Gastrocnemius medialis (tissue), 4 donors: ENCODE results near the gene TAS1R1. TPM values are rescaled to one million over a fixed set of nuclear protein-coding genes. Genes with fewer than 3 reads are reported as not detected.

Experiments used
- ATAC-seq, 2 donors: fragments of 150-250 bp; one replicate each; pipeline ENCODE4 v1.9.1; 2016
- DNase-seq, 2 donors: peaks; one replicate each; pipeline ENCODE4 v3.0.0-alpha.2; 2019
- H3K27ac ChIP-seq, 4 donors: fragments of 200-600 bp; sonication (generic); 1 replicate in 1 of 4; 2 replicates in 3 of 4; pipeline ENCODE4 v1.5.1; 2016 to 2018; ENCODE audit warnings: mild to moderate bottlenecking in 2 of 4, moderate library complexity in 1 of 4
- H3K27me3 ChIP-seq, 3 donors: fragments of 200-600 bp; sonication (generic) in 2 of 3; 1 replicate in 1 of 3; 2 replicates in 2 of 3; pipeline versions ENCODE4 v1.5.1 to v1.6.0; 2016 to 2019; ENCODE audit warnings: mild to moderate bottlenecking in 1 of 3, moderate library complexity in 1 of 3
- H3K36me3 ChIP-seq, 2 donors: fragments of 200-600 bp; sonication (generic) in 1 of 2; one replicate each; pipeline ENCODE4 v1.5.1; 2017 to 2018
- H3K4me1 ChIP-seq, 2 donors: fragments of 200-600 bp; sonication (generic) in 1 of 2; one replicate each; pipeline ENCODE4 v1.5.1; 2016 to 2017; ENCODE audit warnings: mild to moderate bottlenecking in 2 of 2
- H3K4me3 ChIP-seq, 4 donors: fragments of 200-600 bp; sonication (generic) in 3 of 4; 1 replicate in 1 of 4; 2 replicates in 3 of 4; pipeline ENCODE4 v1.5.1; 2016 to 2019; ENCODE audit warnings: mild to moderate bottlenecking in 2 of 4
- H3K9me3 ChIP-seq, 3 donors: fragments of 200-600 bp; sonication (generic) in 2 of 3; 1 replicate in 1 of 3; 2 replicates in 2 of 3; pipeline ENCODE4 v1.5.1; 2016 to 2019
- CTCF ChIP-seq, 5 experiments: fragments of 450-650 bp in 3 of 5; fragments of 200-600 bp in 2 of 5; sonication (generic) in 2 of 5; IDR thresholded peaks in 4 of 5; conservative IDR thresholded peaks in 1 of 5; 1 replicate in 4 of 5; 2 replicates in 1 of 5; pipeline ENCODE4 v1.5.1; 2016 to 2019; ENCODE audit warnings: antibody characterized with exemption in 5 of 5, mild to moderate bottlenecking in 3 of 5, moderate library complexity in 3 of 5
- POLR2A ChIP-seq, 2 donors: fragments of 450-650 bp; IDR thresholded peaks; one replicate each; pipeline ENCODE4 v1.6.1; 2017; ENCODE audit warnings: antibody characterized with exemption in 2 of 2, mild to moderate bottlenecking in 2 of 2, moderate library complexity in 2 of 2
- in situ Hi-C, 4 donors: fragments of 200-750 bp; cut with MboI; loops; one replicate each; pipeline versions ENCODE4 v1.15.0 to v1.8.0; 2017; ENCODE audit warnings: low sequenced_read_pairs in 4 of 4
- intact Hi-C: fragments of 100-400 bp; cut with DNase I; formaldehyde crosslinking; loops from one replicate; pipeline ENCODE4 v1.15.1; 2023; ENCODE audit warnings: low total_unique reads
- total RNA-seq, 4 donors: library from RNA; depleted of rRNA; stranded (reverse); fragments of >200 nt; gene quantifications; one replicate each; pipeline versions ENCODE4 v1.1.0 to v1.2.3, GENCODE V29; 2016

Gene TAS1R1
- total RNA-seq, 4 donors from 2014 or later, result not detected

GRCh38 chr1:6588128-6588892 is 33.2 kb downstream of the TAS1R1 start:
- Histone ChIP-seq H3K27me3 (no peaks in the 10 kb centered on the region), H3K27ac (peak overlapping the region; percentile 98 to 100 (median 100)), H3K9me3 (no peaks in the 10 kb centered on the region), H3K36me3 (peaks cover 0 to 20% of the 10 kb centered on the region in 2 donors), H3K4me3 (no peak overlapping the region), H3K4me1 (peaks cover 59 to 85% of the 10 kb centered on the region in 2 donors)
- no peak for ATAC-seq
- intact Hi-C loops (no loop called here), in situ Hi-C loops (loop anchor here in 1 of 4 donors (10.0 kb wide), 1 partner anchor 46 kb away; no protein-coding TSS in a partner anchor)
- no peak for TF ChIP-seq POLR2A (IDR thresholded peaks at IDR 0.05)
- peak in 1 of 5 experiments; percentile 12 for TF ChIP-seq CTCF (IDR thresholded peaks at IDR 0.05 in 4 of 5, conservative IDR thresholded peaks at IDR 0.05 in 1 of 5)
- DNase-seq, result peak in 1 of 2 donors; percentile 24

GRCh38 chr1:6588893-6589520 is 33.9 kb downstream of the TAS1R1 start:
- no peaks in the 10 kb centered on the region for H3K9me3 ChIP-seq
- H3K4me1 ChIP-seq, result peaks cover 66 to 92% of the 10 kb centered on the region in 2 donors
- ATAC-seq, result peak; percentile 30 to 52
- in situ Hi-C loops, result loop anchor here in 1 of 4 donors (10.0 kb wide), 1 partner anchor 46 kb away; no protein-coding TSS in a partner anchor
- TF ChIP-seq POLR2A (IDR thresholded peaks at IDR 0.05) (peak; percentile 48 to 49), CTCF (IDR thresholded peaks at IDR 0.05 in 4 of 5, conservative IDR thresholded peaks at IDR 0.05 in 1 of 5) (no peak)
- DNase-seq, result peak; percentile 58 to 83
- no peak overlapping the region for H3K4me3 ChIP-seq
- H3K27ac ChIP-seq, result peak overlapping the region; percentile 98 to 100 (median 100)
- peaks cover 0 to 27% of the 10 kb centered on the region in 2 donors for H3K36me3 ChIP-seq
- H3K27me3 ChIP-seq, result no peaks in the 10 kb centered on the region
- intact Hi-C loops, result no loop called here

- no peak overlapping the region for H3K4me3 ChIP-seq
- H3K27me3 ChIP-seq, result no peaks in the 10 kb centered on the region
- peaks cover 77 to 93% of the 10 kb centered on the region in 2 donors for H3K4me1 ChIP-seq
- no peak for DNase-seq
- H3K9me3 ChIP-seq, result no peaks in the 10 kb centered on the region
- TF ChIP-seq POLR2A (IDR thresholded peaks at IDR 0.05) (no peak), CTCF (IDR thresholded peaks at IDR 0.05 in 4 of 5, conservative IDR thresholded peaks at IDR 0.05 in 1 of 5) (no peak)
- ATAC-seq, result no peak
- H3K36me3 ChIP-seq, result peaks cover 0 to 37% of the 10 kb centered on the region in 2 donors
- H3K27ac ChIP-seq, result peak overlapping the region; percentile 98 to 100 (median 100)
- in situ Hi-C loops, result no loop called here
- intact Hi-C loops, result no loop called here
Observed at GRCh38 chr1:6590046-6590445, 34.9 kb downstream of the TAS1R1 start.

GRCh38 chr1:6591222-6591621 is 36.1 kb downstream of the TAS1R1 start:
- ATAC-seq, result peak; percentile 22 to 42
- TF ChIP-seq CTCF (IDR thresholded peaks at IDR 0.05 in 4 of 5, conservative IDR thresholded peaks at IDR 0.05 in 1 of 5), result no peak
- no peak for TF ChIP-seq POLR2A (IDR thresholded peaks at IDR 0.05)
- intact Hi-C loops, result no loop called here

More at GRCh38 chr1:6591222-6591621, 36.1 kb downstream of the TAS1R1 start:
- in situ Hi-C loops, result no loop called here
- Histone ChIP-seq H3K27me3 (no peaks in the 10 kb centered on the region), H3K27ac (peak overlapping the region; percentile 98 to 100 (median 100)), H3K4me1 (peaks cover 88 to 96% of the 10 kb centered on the region in 2 donors), H3K9me3 (no peaks in the 10 kb centered on the region), H3K36me3 (peaks cover 0 to 48% of the 10 kb centered on the region in 2 donors), H3K4me3 (no peak overlapping the region)
- peak; percentile 63 to 76 for DNase-seq
